Stimulated activated CD8-positive, alpha-beta memory T cell treated with anti-CD3 and anti-CD28 coated beads, Interleukin-4, amount 100 ng/mL, for 4 hours (primary cell): ENCODE data around the gene ATF6.
A peak's percentile ranks its signal among the peaks of the same experiment; 100 is the strongest.
"Not testable (repeated sequence)": the region's sequence is repeated elsewhere in the genome, so short reads cannot be mapped to it uniquely, and the experiment has no call there.

Experiments
- DNase-seq, 2 donors: peaks; one replicate each; pipeline ENCODE4 v3.0.0-alpha.2; 2020; ENCODE audit warnings: low read depth in 2 of 2, low spot score in 1 of 2

Gene ATF6

GRCh38 chr1:161731981-161732718 is 34.0 kb upstream of the ATF6 start:
- DNase-seq, result no peak

GRCh38 chr1:161733526-161733925 is 32.6 kb upstream of the ATF6 start:
- no peak for DNase-seq

DNA sequence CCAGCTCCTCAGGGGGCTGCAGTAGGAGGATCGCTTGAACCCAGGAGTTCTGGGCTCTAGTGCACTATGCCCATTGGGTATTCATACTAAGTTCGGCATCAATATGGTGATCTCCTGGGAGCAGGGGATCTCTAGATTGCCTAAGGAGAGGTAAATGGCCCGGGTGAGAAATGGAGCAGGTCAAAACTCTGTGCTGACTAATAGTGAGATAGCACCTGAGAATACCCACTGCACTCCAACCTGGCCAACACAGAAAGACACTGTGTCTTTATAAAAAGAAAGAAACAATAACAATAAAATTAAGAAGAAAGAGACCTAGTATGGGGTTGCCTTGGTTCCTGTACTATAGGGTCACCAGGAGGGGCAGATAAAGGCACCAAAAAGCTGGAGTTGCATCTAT is 30.3 kb upstream of the ATF6 start:
- no peak for DNase-seq

GRCh38 chr1:161736335-161736969 is 29.7 kb upstream of the ATF6 start:
- no peak for DNase-seq

GRCh38 chr1:161737625-161738024 is 28.5 kb upstream of the ATF6 start:
- DNase-seq, result no peak

GRCh38 chr1:161738627-161739287 is 27.4 kb upstream of the ATF6 start:
- DNase-seq, result peak; percentile 32 to 44

DNA sequence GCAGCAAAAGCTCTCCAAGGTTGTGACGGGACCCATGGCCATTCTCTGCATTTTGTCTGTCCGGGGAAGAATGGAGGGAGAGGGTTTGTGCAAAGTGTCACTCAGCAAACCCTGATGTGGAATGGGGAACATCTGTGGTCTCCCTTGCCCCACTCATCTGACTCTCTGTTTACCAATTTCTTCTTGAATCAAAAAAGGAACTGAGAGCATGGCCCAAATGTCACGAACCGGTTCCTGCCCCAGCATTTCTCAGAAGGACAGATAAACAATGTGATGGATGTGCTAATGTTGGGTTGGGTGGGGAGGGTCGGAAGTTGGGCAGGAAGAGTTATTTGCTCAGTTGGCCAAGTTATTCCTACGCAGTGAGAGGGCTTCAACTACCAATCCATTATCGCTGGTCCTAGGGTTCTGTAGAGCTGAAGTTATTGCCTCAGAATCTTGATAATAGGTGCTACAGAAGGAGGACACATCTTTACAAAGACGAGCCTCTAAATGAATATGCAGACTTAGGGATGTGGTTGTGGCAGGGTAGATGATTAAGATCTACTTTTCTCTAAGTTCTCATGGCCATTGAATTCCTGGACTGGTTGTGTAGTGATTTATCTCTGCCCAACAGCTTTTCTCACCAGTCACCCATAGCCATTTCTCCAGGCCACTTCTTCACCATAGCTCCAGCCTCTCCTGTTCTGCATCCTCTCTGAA is 26.1 kb upstream of the ATF6 start:
- DNase-seq, result no peak

- DNase-seq, result no peak
Measured at GRCh38 chr1:161740921-161741320, 25.2 kb upstream of the ATF6 start.

DNA sequence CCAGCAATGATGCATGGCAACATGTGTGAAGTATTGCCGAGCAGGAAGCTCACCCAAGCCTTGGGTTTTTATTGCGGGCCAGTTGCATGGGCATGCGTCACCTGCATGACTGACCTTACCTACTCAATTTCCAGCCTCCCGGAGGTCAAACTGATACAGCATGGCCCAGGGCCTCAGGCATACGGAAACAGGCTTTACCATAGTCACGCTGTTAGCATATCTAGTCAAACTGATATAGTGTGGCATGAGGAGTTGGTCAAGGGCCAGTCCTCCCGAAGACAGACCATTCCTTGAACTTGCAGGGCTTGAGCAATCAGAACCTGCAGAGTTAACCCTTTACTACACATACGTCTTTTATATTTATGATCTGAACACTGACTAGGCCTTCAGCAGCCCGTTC is 22.9 kb upstream of the ATF6 start:
- no peak for DNase-seq

GRCh38 chr1:161747801-161748200 is 18.3 kb upstream of the ATF6 start:
- no peak for DNase-seq

GRCh38 chr1:161749509-161750407 is 16.4 kb upstream of the ATF6 start, which contains the start of gene DUSP12:
Gene DUSP12 (plus strand): TSS chr1:161749786. CDS start chr1:161749802, 16 bp downstream.
- peak; percentile 53 to 71 for DNase-seq

DNA sequence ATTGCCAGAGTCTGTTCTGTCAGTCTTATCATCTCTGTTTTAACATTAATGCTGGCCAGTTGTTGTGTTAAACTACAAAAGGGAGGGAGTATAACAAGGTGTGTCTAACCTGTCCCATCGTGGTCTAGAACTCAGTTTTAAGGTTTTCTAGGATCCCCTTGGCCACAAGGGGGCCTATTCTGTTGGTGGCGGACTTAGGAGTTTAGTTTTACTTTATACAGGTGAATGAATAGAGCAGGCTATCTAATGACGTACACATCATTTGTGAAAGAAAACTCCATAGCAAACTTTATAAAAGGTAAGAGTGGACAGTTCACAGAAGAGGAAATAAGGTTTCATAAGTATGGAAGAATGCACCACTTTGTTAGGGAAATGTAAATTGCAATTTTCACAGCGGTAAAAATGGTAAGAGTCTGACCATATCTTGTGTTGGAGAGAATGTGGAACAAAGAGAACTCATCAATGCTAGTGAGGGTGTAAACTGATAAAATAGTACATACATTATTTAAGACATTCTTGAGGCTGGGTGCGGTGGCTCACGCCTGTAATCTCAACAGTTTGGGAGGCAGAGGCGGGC is 2.5 kb upstream of the ATF6 start:
- DNase-seq, result no peak

DNA sequence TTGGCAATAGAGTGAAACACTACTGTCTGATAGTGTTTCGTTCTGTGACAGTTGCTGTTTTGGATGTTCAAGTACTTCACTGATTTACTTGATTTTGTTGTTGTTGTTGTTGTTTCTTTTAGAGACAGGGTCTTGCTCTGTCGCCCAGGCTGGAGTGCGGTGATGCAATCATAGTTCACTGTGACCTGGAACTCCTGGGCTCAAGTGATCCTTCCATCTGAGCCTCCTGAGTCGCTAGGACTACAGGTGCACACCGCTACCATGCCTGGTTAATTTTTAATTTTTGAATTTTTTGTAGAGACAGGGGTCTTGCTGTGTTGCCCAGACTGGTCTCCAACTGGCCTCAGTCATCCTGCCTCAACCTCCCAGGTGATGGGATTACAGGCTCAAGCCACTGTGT is 2.3 kb downstream of the ATF6 start:
- DNase-seq, result no peak

DNA sequence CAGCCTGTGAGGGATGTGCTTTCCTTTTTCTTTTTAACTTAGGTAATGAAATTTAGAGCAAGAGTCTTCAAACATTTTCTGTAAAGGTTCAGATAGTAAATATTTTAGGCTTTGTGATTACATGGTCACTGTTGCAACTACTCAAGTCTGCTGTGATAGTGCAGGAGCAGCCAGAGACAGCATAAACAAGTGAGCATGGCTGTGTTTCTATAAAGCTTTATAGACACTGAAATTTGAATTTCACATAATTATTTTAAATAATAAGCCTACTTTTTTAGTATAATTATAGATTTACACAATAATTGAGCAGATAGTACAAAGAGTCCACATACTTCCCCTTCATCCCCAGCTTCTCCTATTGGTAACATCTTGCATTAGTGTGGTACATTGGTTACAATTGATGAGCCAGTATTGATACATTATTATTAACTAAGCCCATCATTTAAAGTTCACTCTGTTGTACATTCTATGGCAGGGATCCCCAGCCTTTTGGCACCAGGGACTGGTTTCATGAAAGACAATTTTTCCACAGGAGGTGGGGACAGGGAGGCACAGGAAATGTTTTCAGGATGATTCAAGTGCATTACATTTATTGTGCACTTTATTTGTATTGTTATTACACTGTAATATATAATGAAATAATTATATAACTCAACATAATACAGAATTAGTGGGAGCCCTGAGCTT is 3.0 kb downstream of the ATF6 start:
- DNase-seq, result no peak

GRCh38 chr1:161769673-161770045 is 3.5 kb downstream of the ATF6 start:
- not testable (repeated sequence) for DNase-seq

- DNase-seq, result no peak
Measured at GRCh38 chr1:161770250-161770649, 4.1 kb downstream of the ATF6 start.

DNA sequence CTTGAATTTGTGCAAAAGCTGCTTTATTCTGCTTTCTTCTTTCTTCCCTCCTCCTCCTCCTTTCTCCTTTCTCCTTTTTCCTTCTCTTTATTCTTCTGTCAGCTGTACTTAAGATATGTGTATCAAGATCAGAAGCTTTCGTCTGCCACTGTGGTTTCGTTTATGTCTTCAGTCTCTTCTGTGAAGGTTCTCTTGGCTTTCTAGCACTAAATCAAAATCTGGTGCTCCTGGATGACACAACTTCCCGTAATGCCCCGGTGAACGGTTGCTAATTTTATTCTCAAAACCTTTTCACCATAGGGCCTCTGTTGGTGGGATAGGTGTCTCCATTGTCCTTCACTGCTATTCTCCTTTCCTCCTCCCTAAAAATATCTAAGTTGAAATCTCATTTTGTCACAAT is 5.0 kb downstream of the ATF6 start:
- no peak for DNase-seq

DNA sequence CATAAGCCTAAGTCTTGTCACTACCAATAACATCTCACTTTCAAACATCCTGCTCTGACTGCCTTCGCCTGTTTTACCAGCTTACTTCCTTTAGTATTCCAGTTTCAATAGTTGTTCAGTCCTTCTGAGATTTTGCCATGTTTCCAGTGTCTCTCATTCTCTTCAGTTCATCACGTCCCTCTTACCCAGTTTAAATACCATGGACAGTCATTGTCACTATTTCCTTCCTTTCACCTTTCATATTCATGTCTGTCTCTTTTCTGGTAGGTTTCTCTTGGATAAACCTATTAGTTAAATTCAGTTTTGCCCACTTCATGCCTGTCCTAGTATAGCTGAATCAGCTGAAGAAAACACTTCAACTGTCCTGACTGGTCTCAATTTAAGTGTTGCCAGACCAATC is 5.9 kb downstream of the ATF6 start:
- DNase-seq, result no peak

GRCh38 chr1:161772397-161772796 is 6.3 kb downstream of the ATF6 start:
- DNase-seq, result no peak

DNA sequence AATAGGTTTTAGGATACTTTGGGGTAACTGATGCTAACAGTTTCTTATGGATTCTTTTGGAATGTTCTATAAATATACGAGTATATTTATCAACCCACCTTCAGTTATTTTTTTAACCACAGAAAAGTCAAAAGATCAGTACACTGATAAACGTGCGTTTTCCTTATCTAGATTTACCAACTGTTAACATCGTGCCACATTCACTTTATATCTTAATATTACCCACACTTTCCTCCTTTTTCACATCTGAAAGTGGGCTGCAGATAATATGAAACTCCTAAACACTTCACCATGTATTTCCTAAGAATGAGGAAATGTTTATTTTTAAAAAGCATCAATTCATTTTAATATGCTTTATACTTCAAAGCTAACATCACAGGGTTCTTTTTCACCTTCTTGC is 7.7 kb downstream of the ATF6 start:
- DNase-seq, result no peak
